Heart left ventricle (tissue), 16 donors: ENCODE results near the gene XAB2. TPM values are rescaled to one million over a fixed set of nuclear protein-coding genes. Genes with fewer than 3 reads are reported as not detected.

ENCODE experiments used
- ATAC-seq, 4 donors: fragments of 200-7000 bp; cut with Tn5 transposase; one replicate each; pipeline ENCODE4 v1.9.1; 2020 to 2022; ENCODE audit warnings: moderate library complexity in 4 of 4, mild to moderate bottlenecking in 3 of 4, moderate number of reproducible peaks in 1 of 4
- DNase-seq, 5 donors: peaks; one replicate each; pipeline ENCODE4 v3.0.0-alpha.2; 2020
- H3K27ac ChIP-seq, 12 donors: fragments of 200-600 bp; sonication (generic) in 4 of 12; one replicate each; pipeline versions ENCODE4 v1.5.0 to v1.8.0; 2016 to 2022; ENCODE audit warnings: mild to moderate bottlenecking in 2 of 12
- H3K27me3 ChIP-seq, 9 donors: fragments of 200-600 bp; sonication (generic) in 2 of 9; one replicate each; pipeline versions ENCODE4 v1.5.1 to v1.8.0; 2016 to 2022; ENCODE audit warnings: mild to moderate bottlenecking in 3 of 9
- H3K36me3 ChIP-seq, 9 donors: fragments of 200-600 bp; sonication (generic) in 2 of 9; one replicate each; pipeline versions ENCODE4 v1.5.0 to v1.8.0; 2018 to 2022; ENCODE audit warnings: mild to moderate bottlenecking in 2 of 9
- H3K4me1 ChIP-seq, 12 donors: fragments of 200-600 bp; sonication (generic) in 4 of 12; one replicate each; pipeline versions ENCODE4 v1.5.0 to v1.8.0; 2016 to 2022; ENCODE audit warnings: mild to moderate bottlenecking in 3 of 12
- H3K4me3 ChIP-seq, 12 donors: fragments of 200-600 bp; sonication (generic) in 4 of 12; one replicate each; pipeline versions ENCODE4 v1.5.0 to v1.8.0; 2017 to 2022; ENCODE audit warnings: mild to moderate bottlenecking in 9 of 12, moderate library complexity in 4 of 12
- H3K9me3 ChIP-seq, 12 donors: fragments of 200-600 bp; sonication (generic) in 4 of 12; one replicate each; pipeline versions ENCODE4 v1.5.0 to v1.8.0; 2016 to 2022; ENCODE audit warnings: mild to moderate bottlenecking in 1 of 12
- POLR2A ChIP-seq, 2 donors: fragments of 450-650 bp; IDR thresholded peaks; one replicate each; pipeline ENCODE4 v1.6.1; 2017; ENCODE audit warnings: antibody characterized with exemption in 2 of 2, mild to moderate bottlenecking in 2 of 2, moderate library complexity in 2 of 2
- WGBS, 4 donors: extraction: QIAGEN DNeasy Blood & Tissue Kit in 2 of 4; methylation state at CpG; one replicate each; pipeline versions ENCODE4 v1.1.5 to v1.1.7; 2013 to 2018; 5-methylcytosine and 5-hydroxymethylcytosine counted together
- intact Hi-C, 10 donors: fragments of 100-400 bp; cut with DNase I; formaldehyde crosslinking; loops; one replicate each; pipeline versions ENCODE4 v1.11.1 to v1.14.2; 2022
- polyA plus RNA-seq, 2 donors: library from polyadenylated mRNA; stranded (reverse); fragments of 200-250 nt; gene quantifications; one replicate each; pipeline ENCODE4 v1.2.3, GENCODE V29; 2013
- total RNA-seq, 9 donors: library from RNA; depleted of rRNA in 2 of 9; stranded (reverse); fragments of >200 nt in 2 of 9; fragmentation: NEBNext Ultra II Directional in 3 of 9; extraction: Animal tissue kit (Norgen Biotek cat#: 25700) in 3 of 9; gene quantifications; one replicate each; pipeline versions ENCODE4 v1.1.0 to v1.2.4, GENCODE V29; 2016 to 2023
- TF ChIP-seq, protein P1 (sequence below), 12 donors: fragments of 200-600 bp; sonication (generic) in 4 of 12; IDR thresholded peaks; one replicate each; pipeline versions ENCODE4 v1.5.0 to v1.8.0; 2018 to 2022; ENCODE audit warnings: antibody characterized with exemption in 12 of 12, mild to moderate bottlenecking in 5 of 12
- donor health status: ischemic (EF 13 %, LVEDD 7.1; RV severe dilation, severe dysfunction).
- donor health status: healthy with polysubstance abuse.
- donor health status: DM: no; HTN: yes; CAD: no.
- donor health status: DM: no; HTN: no; CAD: no.
- donor health status: ischemic (EF 25% LVEDD 6.9; RV normal size, moderate dysfunction).
- donor health status: ischemic (EF 25% LVEDD 5.7; RV mildly dilated, moderate dysfunction).
- donor health status: healthy.
- donor health status: DM: yes; HTN: yes; CAD: no.
- donor health status: ischemic (EF 35%, LVEDD 5.7; RV mildly dilated, moderate dysfunction).
- donor health status: nonischemic (EF 11% LVEDD 7.7; RV severe dilation, severe dysfunction).
- donor health status: DM: yes; HTN: yes; CAD: no.
- donor health status: PGD.
- donor health status: ischemic (EF 29% LVEDD 5.4; RV normal size, mild dysfunction).
- donor health status: nonischemic (EF 23%, LVEDD 6.1; RV moderate dilation, normal function).

XAB2 gene
- total and polyA plus RNA-seq, 11 donors, result 16.3 to 36.2 (median 23.6) TPM

DNA sequence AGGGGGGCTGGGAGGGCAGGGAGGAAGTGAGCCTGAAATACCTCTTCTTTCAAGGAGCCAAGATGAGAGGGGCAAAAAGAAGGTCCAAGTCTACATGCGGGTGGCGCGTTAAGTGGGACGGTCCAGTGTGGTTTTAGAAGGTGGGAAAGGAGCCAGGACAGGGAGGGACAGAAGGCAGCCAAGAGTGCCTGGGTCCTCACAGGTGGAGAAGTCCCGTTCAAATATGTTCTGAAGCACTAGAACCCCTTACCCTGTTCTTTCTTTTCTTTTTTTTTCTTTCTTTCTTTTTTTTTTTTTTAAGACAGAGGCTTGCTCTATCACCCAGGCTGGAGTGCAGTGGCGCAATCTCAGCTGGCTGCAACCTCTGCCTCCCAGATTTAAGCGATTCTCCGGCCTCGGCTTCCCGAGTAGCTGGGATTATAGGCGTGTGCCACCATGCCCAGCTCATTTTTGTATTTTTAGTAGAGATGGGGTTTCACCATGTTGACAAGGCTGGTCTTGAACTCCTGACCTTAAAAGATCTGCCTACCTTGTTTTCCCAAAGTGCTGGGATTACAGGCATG, 26.3 kb downstream of the XAB2 start:
- H3K27ac ChIP-seq, result no peak overlapping the region
- H3K36me3 ChIP-seq, result no peaks in the 10 kb centered on the region
- no peaks in the 10 kb centered on the region for H3K4me1 ChIP-seq
- no peak overlapping the region for H3K4me3 ChIP-seq
- 68 to 76% (median 69%) methylated on average over 11 of the region's 11 CpGs for WGBS, 4 donors
- intact Hi-C loops, result no loop called here
- H3K27me3 ChIP-seq, result peaks cover 0 to 42% (median 0%) of the 10 kb centered on the region in 9 donors
- DNase-seq (no peak), ATAC-seq (no peak)
- TF ChIP-seq POLR2A (IDR thresholded peaks at IDR 0.05), result no peak
- TF ChIP-seq, protein P1, sequence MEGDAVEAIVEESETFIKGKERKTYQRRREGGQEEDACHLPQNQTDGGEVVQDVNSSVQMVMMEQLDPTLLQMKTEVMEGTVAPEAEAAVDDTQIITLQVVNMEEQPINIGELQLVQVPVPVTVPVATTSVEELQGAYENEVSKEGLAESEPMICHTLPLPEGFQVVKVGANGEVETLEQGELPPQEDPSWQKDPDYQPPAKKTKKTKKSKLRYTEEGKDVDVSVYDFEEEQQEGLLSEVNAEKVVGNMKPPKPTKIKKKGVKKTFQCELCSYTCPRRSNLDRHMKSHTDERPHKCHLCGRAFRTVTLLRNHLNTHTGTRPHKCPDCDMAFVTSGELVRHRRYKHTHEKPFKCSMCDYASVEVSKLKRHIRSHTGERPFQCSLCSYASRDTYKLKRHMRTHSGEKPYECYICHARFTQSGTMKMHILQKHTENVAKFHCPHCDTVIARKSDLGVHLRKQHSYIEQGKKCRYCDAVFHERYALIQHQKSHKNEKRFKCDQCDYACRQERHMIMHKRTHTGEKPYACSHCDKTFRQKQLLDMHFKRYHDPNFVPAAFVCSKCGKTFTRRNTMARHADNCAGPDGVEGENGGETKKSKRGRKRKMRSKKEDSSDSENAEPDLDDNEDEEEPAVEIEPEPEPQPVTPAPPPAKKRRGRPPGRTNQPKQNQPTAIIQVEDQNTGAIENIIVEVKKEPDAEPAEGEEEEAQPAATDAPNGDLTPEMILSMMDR (IDR thresholded peaks at IDR 0.05), result no peak
- no peaks in the 10 kb centered on the region for H3K9me3 ChIP-seq

DNA sequence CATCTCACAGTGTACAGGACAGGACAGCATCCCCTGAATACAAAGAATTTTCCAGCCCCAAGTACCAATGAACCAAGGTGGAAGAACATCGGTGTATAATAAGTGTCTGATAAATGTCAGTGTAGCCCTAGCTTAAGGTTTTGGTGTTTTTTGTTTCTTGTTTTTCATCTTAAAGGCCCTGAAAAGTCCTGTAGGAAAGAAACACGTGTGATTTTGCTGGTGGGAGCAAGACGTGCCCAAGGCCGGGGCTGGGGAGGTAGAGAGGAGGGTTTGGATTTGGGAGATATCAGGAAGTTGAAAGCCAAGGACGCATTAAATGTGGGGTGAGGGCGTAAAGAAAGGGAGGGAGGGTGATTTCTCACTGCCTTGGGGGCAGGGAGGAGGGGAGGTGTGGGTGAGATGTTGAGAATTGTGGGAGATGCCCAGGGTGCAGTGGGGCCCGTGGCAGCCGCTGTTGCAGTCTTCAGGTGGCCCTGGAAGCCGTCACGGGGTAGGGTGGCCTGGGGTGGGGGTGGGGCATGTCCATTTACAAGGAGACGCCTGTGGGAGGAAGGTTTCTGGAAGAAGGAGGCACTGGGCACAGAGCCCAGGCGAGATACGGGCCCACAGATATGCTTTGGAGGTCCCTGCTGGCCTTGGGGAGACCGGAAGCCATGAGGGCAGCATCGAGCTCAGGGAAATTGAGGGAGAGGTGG, 27.0 kb downstream of the XAB2 start:
- no peak for DNase-seq
- Histone ChIP-seq H3K36me3 (no peaks in the 10 kb centered on the region), H3K27ac (no peak overlapping the region), H3K4me1 (no peaks in the 10 kb centered on the region), H3K4me3 (no peak overlapping the region), H3K27me3 (peaks cover 0 to 48% (median 4%) of the 10 kb centered on the region in 9 donors), H3K9me3 (no peaks in the 10 kb centered on the region)
- no peak for TF ChIP-seq POLR2A (IDR thresholded peaks at IDR 0.05)
- TF ChIP-seq, protein P1 (IDR thresholded peaks at IDR 0.05), result no peak
- 30 to 33% (median 32%) methylated on average over 15 of the region's 15 CpGs for WGBS, 4 donors
- ATAC-seq, result no peak
- intact Hi-C loops, result no loop called here

DNA sequence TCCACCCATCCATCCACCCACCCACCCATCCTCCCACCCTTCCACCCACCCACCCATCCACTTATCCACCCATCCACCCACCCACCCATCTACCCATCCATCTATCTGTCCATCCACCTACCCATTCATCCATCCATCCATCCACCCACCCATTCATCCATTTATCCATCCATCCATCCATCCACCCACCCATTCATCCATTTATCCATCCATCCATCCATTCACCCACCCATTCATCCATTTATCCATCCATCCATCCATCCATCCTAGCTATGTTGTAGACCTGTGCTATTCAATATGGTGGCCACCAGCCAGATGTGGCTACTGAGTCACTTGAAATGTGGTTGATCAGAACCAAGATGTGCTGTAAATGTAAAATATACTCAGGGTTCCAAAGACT, 28.6 kb downstream of the XAB2 start:
- H3K27me3 ChIP-seq, result peaks cover 6 to 59% (median 14%) of the 10 kb centered on the region in 9 donors

DNA sequence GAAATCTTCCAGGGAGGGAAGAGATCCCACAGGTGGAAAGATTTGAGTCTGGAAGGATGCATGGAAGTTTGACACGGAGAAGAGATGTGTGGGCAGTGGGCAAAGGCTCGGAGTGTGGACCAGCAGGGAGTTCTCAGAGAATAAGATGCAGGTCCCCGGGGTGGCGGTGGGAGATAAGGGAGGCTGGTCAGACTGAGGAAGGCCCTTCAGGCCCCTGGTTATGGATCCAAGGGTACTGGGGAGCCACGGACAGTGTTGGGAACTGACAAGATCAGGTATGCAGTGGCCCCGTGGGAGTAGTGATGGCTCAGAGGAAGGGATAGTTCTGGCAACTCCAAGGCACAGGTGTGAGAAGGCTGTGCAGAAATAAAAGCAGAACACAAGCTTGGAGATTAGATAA, 31.2 kb downstream of the XAB2 start:
- Histone ChIP-seq H3K4me1 (peaks cover 0 to 12% (median 0%) of the 10 kb centered on the region in 12 donors), H3K27ac (no peak overlapping the region), H3K9me3 (no peaks in the 10 kb centered on the region), H3K36me3 (no peaks in the 10 kb centered on the region), H3K27me3 (peaks cover 10 to 63% (median 30%) of the 10 kb centered on the region in 9 donors), H3K4me3 (no peak overlapping the region)
- intact Hi-C loops, result no loop called here
- DNase-seq (no peak), ATAC-seq (no peak)
- TF ChIP-seq POLR2A (IDR thresholded peaks at IDR 0.05), result no peak
- TF ChIP-seq, protein P1 (IDR thresholded peaks at IDR 0.05), result no peak
- 49 to 63% (median 58%) methylated on average over 6 of the region's 6 CpGs for WGBS, 4 donors

More for the DNA sequence above, 28.6 kb downstream of the XAB2 start:
- Histone ChIP-seq H3K4me1 (peaks cover 0 to 9% (median 0%) of the 10 kb centered on the region in 12 donors), H3K4me3 (no peak overlapping the region), H3K36me3 (no peaks in the 10 kb centered on the region), H3K27ac (no peak overlapping the region), H3K9me3 (no peaks in the 10 kb centered on the region)
- intact Hi-C loops, result no loop called here
- TF ChIP-seq, protein P1 (IDR thresholded peaks at IDR 0.05), result no peak
- TF ChIP-seq POLR2A (IDR thresholded peaks at IDR 0.05), result no peak
- no peak for ATAC-seq
- no peak for DNase-seq
